H1 (cell line): Measurements from ENCODE around the gene CUEDC2. TPM values are rescaled to one million over a fixed set of nuclear protein-coding genes. Genes with fewer than 3 reads are reported as not detected.
A peak's percentile ranks its signal among the peaks of the same experiment; 100 is the strongest.
"Not testable (repeated sequence)": the region's sequence is repeated elsewhere in the genome, so short reads cannot be mapped to it uniquely, and the experiment has no call there.

Experiments
- CTCF ChIA-PET: fragments of 300-600 bp; sonication (Branson Sonifier 250); formaldehyde crosslinking; loops from one replicate; lab custom pipeline; 2021; ENCODE audit not compliant: partially characterized antibody; lab: Charles Lee
- POLR2A ChIA-PET: fragments of 300-600 bp; sonication (Branson Sonifier 250); formaldehyde crosslinking; loops from one replicate; lab custom pipeline; 2021; ENCODE audit warnings: inconsistent platforms; ENCODE audit not compliant: partially characterized antibody; lab: Charles Lee
- DNase-seq, 2 experiments: peaks; one replicate each; pipeline versions ENCODE4 v3.0.0 to v3.0.0-alpha.2; 2010 to 2022; ENCODE audit warnings: low spot score in 2 of 2, low read depth in 1 of 2, mixed read lengths in 1 of 2
- FAIRE-seq: peaks from 2 replicates; lab custom pipeline; 2011; peaks lifted over from hg19 to GRCh38; lab: Jason Lieb, UNC
- H2AFZ ChIP-seq: 2 replicates; pipeline ENCODE4 v1.8.1; 2012; ENCODE audit warnings: low read length, inconsistent platforms
- H2AK5ac ChIP-seq: 2 replicates; pipeline ENCODE4 v1.6.1; 2013; ENCODE audit warnings: low read depth, low read length
- H2BK120ac ChIP-seq: replicated peaks from 2 replicates; pipeline ENCODE3; 2013; ENCODE audit warnings: low read depth, low read length, inconsistent platforms
- H2BK12ac ChIP-seq: 2 replicates; pipeline ENCODE4 v1.6.1; 2013; ENCODE audit warnings: low read depth, low read length
- H2BK15ac ChIP-seq: 2 replicates; pipeline ENCODE4 v1.6.1; 2013; ENCODE audit warnings: low read length
- H2BK20ac ChIP-seq: 2 replicates; pipeline ENCODE4 v1.6.1; 2013; ENCODE audit warnings: low read length
- H2BK5ac ChIP-seq: 2 replicates; pipeline ENCODE4 v1.6.1; 2013; ENCODE audit warnings: low read depth, low read length
- H3K14ac ChIP-seq: 2 replicates; pipeline ENCODE4 v1.6.1; 2013; ENCODE audit warnings: inconsistent platforms; ENCODE audit not compliant: insufficient read length
- H3K18ac ChIP-seq: 2 replicates; pipeline ENCODE4 v1.6.1; 2013; ENCODE audit warnings: low read length; ENCODE audit errors: extremely low read depth
- H3K23ac ChIP-seq: 2 replicates; pipeline ENCODE4 v1.6.1; 2013; ENCODE audit warnings: inconsistent platforms; ENCODE audit not compliant: insufficient read length
- H3K23me2 ChIP-seq: 2 replicates; pipeline ENCODE4 v1.6.1; 2013; ENCODE audit warnings: low read depth, low read length
- H3K27ac ChIP-seq: 2 replicates; pipeline ENCODE4 v1.6.1; 2011; ENCODE audit warnings: low read depth, low read length, inconsistent platforms
- H3K27me3 ChIP-seq, 4 experiments: replicated peaks in 1 of 4; 1 replicate in 1 of 4; 2 replicates in 3 of 4; pipeline versions ENCODE4 v1.6.1 to v1.8.1; 2011 to 2013; ENCODE audit warnings: low read length in 3 of 4, mild to moderate bottlenecking in 3 of 4, inconsistent platforms in 2 of 4, mixed read lengths in 2 of 4, moderate library complexity in 1 of 4; ENCODE audit not compliant: control insufficient read depth in 3 of 4, insufficient read depth in 3 of 4; ENCODE audit errors: extremely low read depth in 1 of 4
- H3K36me3 ChIP-seq, 4 experiments: 2 replicates each; pipeline versions ENCODE4 v1.6.1 to v1.8.1; 2011 to 2013; ENCODE audit warnings: mild to moderate bottlenecking in 4 of 4, low read length in 3 of 4, moderate library complexity in 2 of 4, control low read depth in 1 of 4, inconsistent platforms in 1 of 4; ENCODE audit not compliant: insufficient read depth in 4 of 4, control insufficient read depth in 2 of 4
- H3K4ac ChIP-seq: replicated peaks from 2 replicates; pipeline ENCODE3; 2013; ENCODE audit warnings: low read length, low read depth, mixed read lengths, inconsistent platforms; ENCODE audit not compliant: insufficient read length
- H3K4me1 ChIP-seq, 4 experiments: replicated peaks in 1 of 4; 1 replicate in 1 of 4; 2 replicates in 3 of 4; pipeline versions ENCODE4 v1.6.1 to v1.8.1; 2011 to 2013; ENCODE audit warnings: low read length in 3 of 4, inconsistent platforms in 2 of 4, mixed read lengths in 1 of 4; ENCODE audit not compliant: insufficient read depth in 4 of 4, control insufficient read depth in 3 of 4
- H3K4me2 ChIP-seq, 2 experiments: 2 replicates each; pipeline versions ENCODE4 v1.6.1 to v1.8.1; 2011 to 2013; ENCODE audit warnings: low read depth in 2 of 2, low read length in 2 of 2, control low read depth in 1 of 2, inconsistent platforms in 1 of 2, mild to moderate bottlenecking in 1 of 2; ENCODE audit not compliant: insufficient read depth in 1 of 2
- H3K4me3 ChIP-seq, 4 experiments: fragments of 200-600, 300-600 bp in 1 of 4; sonication (generic), shearing (Covaris generic), sonication (Bioruptor Twin) in 1 of 4; 2 replicates each; pipeline versions ENCODE4 v1.5.1 to v1.8.1; 2011 to 2016; ENCODE audit warnings: low read length in 4 of 4, low read depth in 3 of 4, control low read depth in 2 of 4, inconsistent platforms in 2 of 4, mild to moderate bottlenecking in 2 of 4, mixed read lengths in 1 of 4, moderate library complexity in 1 of 4; ENCODE audit not compliant: insufficient read depth in 2 of 4; ENCODE audit errors: extremely low read depth in 1 of 4
- H3K56ac ChIP-seq: replicated peaks from 2 replicates; pipeline ENCODE3; 2013; ENCODE audit warnings: low read depth, mild to moderate bottlenecking, mixed read lengths, low read length, inconsistent platforms; ENCODE audit not compliant: insufficient read length
- H3K79me1 ChIP-seq: 2 replicates; pipeline ENCODE4 v1.6.1; 2013; ENCODE audit warnings: low read depth, low read length, control low read depth
- H3K79me2 ChIP-seq, 2 experiments: 2 replicates each; pipeline versions ENCODE4 v1.6.1 to v1.8.1; 2012 to 2013; ENCODE audit warnings: low read length in 2 of 2, mild to moderate bottlenecking in 2 of 2, inconsistent platforms in 1 of 2; ENCODE audit not compliant: insufficient read depth in 2 of 2, control insufficient read depth in 1 of 2
- H3K9ac ChIP-seq, 4 experiments: replicated peaks in 1 of 4; 1 replicate in 1 of 4; 2 replicates in 3 of 4; pipeline versions ENCODE4 v1.6.1 to v1.8.1; 2011 to 2013; ENCODE audit warnings: low read depth in 3 of 4, low read length in 3 of 4, control low read depth in 2 of 4, mild to moderate bottlenecking in 2 of 4, moderate library complexity in 2 of 4, inconsistent platforms in 1 of 4; ENCODE audit errors: extremely low read depth in 1 of 4
- H3K9me3 ChIP-seq, 2 experiments: 2 replicates each; pipeline versions ENCODE4 v1.6.1 to v1.8.1; 2012 to 2013; ENCODE audit warnings: mild to moderate bottlenecking in 2 of 2, moderate library complexity in 2 of 2, control low read depth in 1 of 2, inconsistent platforms in 1 of 2, low read depth in 1 of 2, low read length in 1 of 2, mixed read lengths in 1 of 2; ENCODE audit not compliant: insufficient read depth in 2 of 2
- H4K20me1 ChIP-seq, 2 experiments: replicated peaks in 1 of 2; 2 replicates each; pipeline versions ENCODE3 to v1.8.1; 2011 to 2013; ENCODE audit warnings: inconsistent platforms in 2 of 2, low read length in 2 of 2, mild to moderate bottlenecking in 1 of 2; ENCODE audit not compliant: insufficient read depth in 2 of 2, control insufficient read depth in 1 of 2
- H4K5ac ChIP-seq: 2 replicates; pipeline ENCODE4 v1.6.1; 2013; ENCODE audit warnings: low read length, low read depth, mixed read lengths, inconsistent platforms; ENCODE audit not compliant: insufficient read length
- H4K8ac ChIP-seq: 2 replicates; pipeline ENCODE4 v1.8.0; 2013; ENCODE audit warnings: mild to moderate bottlenecking, moderate library complexity, low read length, inconsistent platforms; ENCODE audit not compliant: insufficient read depth; ENCODE audit errors: extremely low read depth
- H4K91ac ChIP-seq: replicated peaks from 2 replicates; pipeline ENCODE3; 2013; ENCODE audit warnings: low read length, mixed read lengths, inconsistent platforms; ENCODE audit not compliant: insufficient read length
- WGBS, 2 experiments: shearing (Covaris generic) in 1 of 2; methylation state at CpG; one replicate each; pipeline versions ENCODE4 v1.1.6 to v1.1.7; 2013 to 2015; ENCODE audit warnings: low lambda C conversion rate in 2 of 2, mixed read lengths in 2 of 2, inconsistent platforms in 1 of 2, low coverage in 1 of 2, missing lambda C conversion rate in 1 of 2; ENCODE audit not compliant: insufficient replicate concordance in 2 of 2, insufficient coverage in 1 of 2, insufficient read length in 1 of 2; ENCODE audit errors: extremely low coverage in 1 of 2, missing lambda C conversion rate in 1 of 2; 5-methylcytosine and 5-hydroxymethylcytosine counted together
- polyA plus RNA-seq, 7 experiments: library from polyadenylated mRNA; depleted of rRNA in 3 of 7; stranded (reverse) in 5 of 7; unstranded in 2 of 7; fragments of >200 nt in 5 of 7; fragments of 200-250 nt in 2 of 7; gene quantifications; 1 replicate in 5 of 7; 2 replicates in 1 of 7; 4 replicates in 1 of 7; pipeline versions ENCODE4 v1.2.1 to v1.2.3, GENCODE V29; 2011 to 2013; ENCODE audit warnings: missing spikeins in 2 of 7, mixed read lengths in 2 of 7
- total RNA-seq: library from RNA; stranded (reverse); fragmentation: NEBNext Ultra II Directional; extraction: Animal tissue kit (Norgen Biotek cat#: 25700); gene quantifications from 2 replicates; pipeline ENCODE4 v1.2.1, GENCODE V29; 2021

Gene CUEDC2
- total and polyA plus RNA-seq, 2 of the 8 experiments (the other 6 are each of a cell fraction or from before 2014, with no cell fraction given) = 41.7 to 55.2 TPM

DNA sequence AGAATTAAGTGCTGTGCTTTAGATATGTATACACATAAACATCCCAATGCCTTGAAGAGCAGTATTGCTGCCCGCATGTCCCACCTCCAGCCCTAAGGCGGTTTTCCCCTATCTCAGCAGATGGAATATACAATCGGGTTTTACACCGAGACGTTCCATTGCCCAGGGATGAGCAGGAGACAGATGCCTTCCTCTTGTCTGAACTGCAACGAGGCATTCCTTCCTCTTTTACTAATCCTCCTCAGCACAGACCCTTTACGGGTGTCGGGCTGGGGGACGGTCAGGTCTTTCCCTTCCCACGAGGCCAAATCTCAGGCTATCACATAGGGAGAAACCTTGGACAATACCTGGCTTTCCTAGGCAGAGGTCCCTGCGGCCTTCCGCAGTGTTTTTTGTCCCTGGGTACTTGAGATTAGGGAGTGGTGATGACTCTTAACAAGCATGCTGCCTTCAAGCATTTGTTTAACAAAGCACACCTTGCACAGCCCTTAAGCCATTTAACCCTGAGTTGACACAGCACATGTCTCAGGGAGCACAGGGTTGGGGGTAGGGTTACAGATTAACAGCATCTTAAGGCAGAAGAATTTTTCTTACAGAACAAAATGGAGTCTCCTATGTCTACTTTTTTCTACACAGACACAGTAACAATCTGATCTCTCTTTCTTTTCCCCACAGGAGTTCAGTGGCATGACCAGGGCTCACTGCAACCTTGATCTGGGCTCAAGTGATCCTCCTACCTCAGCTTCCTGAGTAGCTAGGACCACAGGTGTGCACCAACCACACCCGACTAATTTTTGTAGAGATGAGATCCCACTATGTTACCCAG lies 22.5 kb upstream of the CUEDC2 start:
- not testable (repeated sequence) for H3K4ac ChIP-seq, H4K20me1 ChIP-seq, H3K27me3 ChIP-seq, H3K23ac ChIP-seq, H2BK15ac ChIP-seq, H2AFZ ChIP-seq, H3K23me2 ChIP-seq, H4K91ac ChIP-seq, FAIRE-seq, H3K79me1 ChIP-seq, H2AK5ac ChIP-seq, H3K56ac ChIP-seq, DNase-seq, H2BK120ac ChIP-seq, H3K14ac ChIP-seq, H4K8ac ChIP-seq, H3K9me3 ChIP-seq
- Histone ChIP-seq H3K4me3 (peak overlapping the region in 1 of 4 experiments; percentile 3; a peak in 1 of 8 replicates), H2BK20ac (peak overlapping the region; percentile 5; the same call in 1 of the 2 replicates), H4K5ac (peak overlapping the region; percentile 25), H3K18ac (peak overlapping the region; percentile 24; the same call in 1 of the 2 replicates), H2BK12ac (peak overlapping the region; percentile 82), H3K36me3 (peaks cover 0 to 39% (median 6%) of the 10 kb centered on the region in 4 experiments; a peak in 5 of 8 replicates), H2BK5ac (peak overlapping the region; percentile 40; the same call in 1 of the 2 replicates), H3K27ac (peak overlapping the region; percentile 43; the same call in 1 of the 2 replicates), H3K79me2 (peaks cover 0 to 18% of the 10 kb centered on the region in 2 experiments; a peak in 2 of 4 replicates), H3K4me2 (peak overlapping the region; percentile 19 to 59; a peak in 2 of 4 replicates), H3K4me1 (peaks cover 5 to 23% (median 16%) of the 10 kb centered on the region in 4 experiments), H3K9ac (0 out of 7 replicates have a peak overlapping the region, but pooled peaks of 1 of the 4 experiments have one; percentile 31)
- 58% methylated on average over 13 of the region's 13 CpGs; no CpG with 5 or more reads in 1 of the 2 experiments for WGBS, 2 experiments
- ChIA-PET CTCF (interaction anchor here (0.9 to 2.6 kb wide), 2 partner anchors 141 to 224 kb away, joined by 3 to 9 read pairs; no protein-coding TSS in a partner anchor), POLR2A (interaction anchor here (1.5 to 6.7 kb wide), 2 partner anchors 13 to 32 kb away, joined by 4 to 54 read pairs; partner anchors contain the start of gene FBXL15)
